ENCODE measurements around the gene AHNAK2. TPM values are rescaled to one million over a fixed set of nuclear protein-coding genes. Genes with fewer than 3 reads are reported as not detected.

AHNAK2 gene
- total and polyA plus RNA-seq, 2 donors (not counting 1 experiment from before 2014, with no cell fraction given): 6.6 to 106 TPM

- peak; percentile 84 to 92 for DNase-seq (ENCODE audit: low read depth in 2 of 2)
- Histone ChIP-seq H3K27me3 (ENCODE audit: control insufficient read depth, insufficient read depth, low read length) (no peaks in the 10 kb centered on the region), H3K36me3 (ENCODE audit: control insufficient read depth, insufficient read depth, low read length) (no peaks in the 10 kb centered on the region), H3K9me3 (ENCODE audit: control insufficient read depth, insufficient read depth, low read depth, low read length) (no peaks in the 10 kb centered on the region), H3K4me1 (ENCODE audit: control insufficient read depth, extremely low read depth, insufficient read depth, low read length) (peaks cover 39% of the 10 kb centered on the region), H3K9ac (ENCODE audit: insufficient read depth, low read length) (peak overlapping the region; percentile 16), H4K20me1 (ENCODE audit: control insufficient read depth, extremely low read depth, insufficient read depth, low read length) (no peaks in the 10 kb centered on the region), H2AFZ (ENCODE audit: low read length) (no peak overlapping the region), H3K4me3 (replicated peaks in 1 of 4; ENCODE audit: control extremely low read depth in 1 of 4, insufficient read depth in 1 of 4, low read depth in 3 of 4, low read length in 4 of 4) (peak overlapping the region; percentile 15 to 54 (median 29)), H3K27ac (ENCODE audit: insufficient read depth, low read length) (peak overlapping the region; percentile 54), H3K79me2 (ENCODE audit: control insufficient read depth, insufficient read depth, low read length) (peaks cover 1% of the 10 kb centered on the region), H3K4me2 (ENCODE audit: extremely low read depth, insufficient read depth, low read length) (peak overlapping the region; percentile 68)
- TF ChIP-seq, protein P1, sequence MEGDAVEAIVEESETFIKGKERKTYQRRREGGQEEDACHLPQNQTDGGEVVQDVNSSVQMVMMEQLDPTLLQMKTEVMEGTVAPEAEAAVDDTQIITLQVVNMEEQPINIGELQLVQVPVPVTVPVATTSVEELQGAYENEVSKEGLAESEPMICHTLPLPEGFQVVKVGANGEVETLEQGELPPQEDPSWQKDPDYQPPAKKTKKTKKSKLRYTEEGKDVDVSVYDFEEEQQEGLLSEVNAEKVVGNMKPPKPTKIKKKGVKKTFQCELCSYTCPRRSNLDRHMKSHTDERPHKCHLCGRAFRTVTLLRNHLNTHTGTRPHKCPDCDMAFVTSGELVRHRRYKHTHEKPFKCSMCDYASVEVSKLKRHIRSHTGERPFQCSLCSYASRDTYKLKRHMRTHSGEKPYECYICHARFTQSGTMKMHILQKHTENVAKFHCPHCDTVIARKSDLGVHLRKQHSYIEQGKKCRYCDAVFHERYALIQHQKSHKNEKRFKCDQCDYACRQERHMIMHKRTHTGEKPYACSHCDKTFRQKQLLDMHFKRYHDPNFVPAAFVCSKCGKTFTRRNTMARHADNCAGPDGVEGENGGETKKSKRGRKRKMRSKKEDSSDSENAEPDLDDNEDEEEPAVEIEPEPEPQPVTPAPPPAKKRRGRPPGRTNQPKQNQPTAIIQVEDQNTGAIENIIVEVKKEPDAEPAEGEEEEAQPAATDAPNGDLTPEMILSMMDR (conservative IDR thresholded peaks at IDR 0.05 in 1 of 2, IDR thresholded peaks at IDR 0.05 in 1 of 2; ENCODE audit: low read depth in 1 of 2, low read length in 2 of 2): no peak
- TF ChIP-seq EZH2 (IDR thresholded peaks at IDR 0.05; ENCODE audit: low read length, missing control alignments): no peak
These were observed 7.7 kb downstream of the AHNAK2 start for GRCh38 chr14:104970231-104971068.

DNA sequence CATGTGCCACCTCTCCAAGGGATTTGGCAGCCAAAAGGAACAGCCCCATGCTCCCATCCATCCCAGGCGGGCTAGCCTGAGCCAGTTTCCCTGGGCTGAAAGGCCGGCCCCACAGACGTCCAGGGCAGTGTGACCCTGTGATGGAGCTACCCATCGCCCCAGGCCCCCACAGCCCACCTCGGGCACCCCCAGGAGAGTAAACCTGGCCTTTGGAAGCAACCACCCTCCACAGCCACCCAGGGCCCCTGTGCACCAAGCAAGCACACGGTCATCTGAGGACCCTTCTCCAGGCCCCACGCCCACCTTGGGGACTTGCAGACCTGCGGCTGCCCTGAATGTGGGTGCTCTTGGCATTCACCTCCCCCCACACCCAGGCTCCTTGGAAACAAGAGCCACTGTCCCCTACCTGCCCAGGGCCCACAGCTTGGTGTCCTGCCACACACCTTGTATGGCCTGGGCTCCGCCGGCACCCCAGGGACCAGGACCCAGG lies 8.4 kb downstream of the AHNAK2 start:
- no peak for DNase-seq (ENCODE audit: low read depth in 2 of 2)
- H3K27ac ChIP-seq (ENCODE audit: insufficient read depth, low read length): no peak overlapping the region
- no peak overlapping the region for H2AFZ ChIP-seq (ENCODE audit: low read length)
- no peaks in the 10 kb centered on the region for H3K9me3 ChIP-seq (ENCODE audit: control insufficient read depth, insufficient read depth, low read depth, low read length)
- TF ChIP-seq EZH2 (IDR thresholded peaks at IDR 0.05; ENCODE audit: low read length, missing control alignments): no peak
- TF ChIP-seq, protein P1 (conservative IDR thresholded peaks at IDR 0.05 in 1 of 2, IDR thresholded peaks at IDR 0.05 in 1 of 2; ENCODE audit: low read depth in 1 of 2, low read length in 2 of 2): no peak
- H3K79me2 ChIP-seq (ENCODE audit: control insufficient read depth, insufficient read depth, low read length): peaks cover 1% of the 10 kb centered on the region
- peak overlapping the region; percentile 15 to 54 (median 29) for H3K4me3 ChIP-seq (replicated peaks in 1 of 4; ENCODE audit: control extremely low read depth in 1 of 4, insufficient read depth in 1 of 4, low read depth in 3 of 4, low read length in 4 of 4)
- no peaks in the 10 kb centered on the region for H4K20me1 ChIP-seq (ENCODE audit: control insufficient read depth, extremely low read depth, insufficient read depth, low read length)
- no peaks in the 10 kb centered on the region for H3K36me3 ChIP-seq (ENCODE audit: control insufficient read depth, insufficient read depth, low read length)
- no peaks in the 10 kb centered on the region for H3K27me3 ChIP-seq (ENCODE audit: control insufficient read depth, insufficient read depth, low read length)
- peak overlapping the region; percentile 68 for H3K4me2 ChIP-seq (ENCODE audit: extremely low read depth, insufficient read depth, low read length)
- H3K4me1 ChIP-seq (ENCODE audit: control insufficient read depth, extremely low read depth, insufficient read depth, low read length): peaks cover 36% of the 10 kb centered on the region
- H3K9ac ChIP-seq (ENCODE audit: insufficient read depth, low read length): no peak overlapping the region

DNA sequence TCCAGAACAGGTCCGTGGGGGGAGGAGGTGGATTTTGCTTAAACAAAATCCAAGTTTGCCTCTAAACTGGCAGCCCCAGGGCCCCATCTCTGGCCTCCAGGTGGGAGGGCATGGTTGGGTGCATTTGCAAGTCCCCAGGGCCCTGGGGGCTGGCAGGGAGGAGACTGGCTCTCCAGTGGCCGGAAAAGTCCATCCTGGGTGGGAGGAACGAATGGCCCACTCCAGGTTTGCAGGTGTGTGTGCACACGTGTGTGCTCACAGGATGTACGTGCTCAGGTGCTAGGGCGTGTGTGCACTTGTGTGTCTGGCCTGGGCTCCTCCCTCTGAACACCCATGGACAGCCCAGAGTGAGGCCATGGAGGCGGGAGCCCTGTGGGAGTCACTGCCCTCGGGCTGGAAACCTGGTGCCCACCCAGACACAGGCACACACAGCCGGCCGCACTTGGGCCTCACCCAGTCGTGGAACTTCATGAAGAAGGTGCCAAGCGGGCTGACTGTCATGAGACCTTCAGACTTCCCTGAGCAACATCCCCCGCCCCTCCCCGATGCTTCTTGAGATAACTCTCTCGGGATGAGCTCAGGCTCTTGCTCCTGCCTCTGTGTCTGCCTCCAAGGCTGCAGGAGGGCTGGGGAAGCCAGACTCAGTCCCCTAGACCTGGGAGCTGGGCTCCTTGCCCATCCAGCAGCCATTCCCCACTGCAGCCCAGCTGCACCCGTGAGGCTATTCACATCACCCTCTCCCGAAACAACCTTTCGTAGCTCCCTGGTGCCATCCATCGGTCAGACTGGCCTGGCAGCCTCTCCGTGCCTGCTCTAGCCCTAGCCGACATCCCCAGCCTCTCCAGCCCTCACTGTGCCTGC lies 9.4 kb downstream of the AHNAK2 start:
- Histone ChIP-seq H3K36me3 (ENCODE audit: control insufficient read depth, insufficient read depth, low read length) (no peaks in the 10 kb centered on the region), H3K9me3 (ENCODE audit: control insufficient read depth, insufficient read depth, low read depth, low read length) (no peaks in the 10 kb centered on the region), H3K27me3 (ENCODE audit: control insufficient read depth, insufficient read depth, low read length) (no peaks in the 10 kb centered on the region), H2AFZ (ENCODE audit: low read length) (no peak overlapping the region), H3K4me1 (ENCODE audit: control insufficient read depth, extremely low read depth, insufficient read depth, low read length) (peaks cover 29% of the 10 kb centered on the region), H3K79me2 (ENCODE audit: control insufficient read depth, insufficient read depth, low read length) (peaks cover 1% of the 10 kb centered on the region), H3K9ac (ENCODE audit: insufficient read depth, low read length) (no peak overlapping the region), H3K4me2 (ENCODE audit: extremely low read depth, insufficient read depth, low read length) (peak overlapping the region; percentile 77), H3K4me3 (replicated peaks in 1 of 4; ENCODE audit: control extremely low read depth in 1 of 4, insufficient read depth in 1 of 4, low read depth in 3 of 4, low read length in 4 of 4) (peak overlapping the region in 3 of 4 experiments; percentile 17 to 54 (median 23)), H4K20me1 (ENCODE audit: control insufficient read depth, extremely low read depth, insufficient read depth, low read length) (no peaks in the 10 kb centered on the region), H3K27ac (ENCODE audit: insufficient read depth, low read length) (no peak overlapping the region)
- TF ChIP-seq, protein P1 (conservative IDR thresholded peaks at IDR 0.05 in 1 of 2, IDR thresholded peaks at IDR 0.05 in 1 of 2; ENCODE audit: low read depth in 1 of 2, low read length in 2 of 2): no peak
- no peak for TF ChIP-seq EZH2 (IDR thresholded peaks at IDR 0.05; ENCODE audit: low read length, missing control alignments)
- peak in 1 of 2 donors; percentile 29 for DNase-seq (ENCODE audit: low read depth in 2 of 2)

Measured in fibroblast of lung (primary cell).